VCaP (cell line): ENCODE data around the gene DNAJC5.

Experiments
- H3K27ac ChIP-seq: fragments of 450-650 bp; 2 replicates; pipeline ENCODE4 v1.5.1; 2017
- CTCF ChIP-seq: fragments of 450-650 bp; conservative IDR thresholded peaks from 2 replicates; pipeline ENCODE4 v1.5.1; 2017; ENCODE audit warnings: mild to moderate bottlenecking, moderate library complexity

The DNAJC5 gene

DNA sequence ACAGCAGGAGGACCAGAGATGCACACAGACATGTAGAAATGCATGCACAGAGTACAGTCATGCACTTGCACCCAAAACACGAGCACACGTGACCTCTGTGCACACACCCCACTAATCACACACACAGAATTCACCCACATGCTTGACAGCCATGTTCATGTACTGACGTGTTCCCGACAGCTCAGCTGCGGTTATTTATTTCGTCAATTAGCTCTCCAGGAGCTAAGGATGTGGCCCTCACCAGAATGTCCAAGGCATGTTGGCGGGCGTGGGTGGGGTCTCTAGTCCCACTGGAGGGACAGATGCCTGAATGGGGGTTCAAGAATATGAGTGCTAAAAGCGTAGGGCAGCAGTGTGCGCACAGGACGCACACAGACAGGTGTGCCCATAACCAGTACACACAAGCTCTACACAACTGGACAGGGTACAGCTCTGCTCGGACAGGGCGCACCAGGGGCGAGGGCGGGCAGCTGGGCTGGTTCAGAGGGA, 85.4 kb downstream of the DNAJC5 start:
- TF ChIP-seq CTCF = no peak
- H3K27ac ChIP-seq = peak overlapping the region; percentile 100

DNA sequence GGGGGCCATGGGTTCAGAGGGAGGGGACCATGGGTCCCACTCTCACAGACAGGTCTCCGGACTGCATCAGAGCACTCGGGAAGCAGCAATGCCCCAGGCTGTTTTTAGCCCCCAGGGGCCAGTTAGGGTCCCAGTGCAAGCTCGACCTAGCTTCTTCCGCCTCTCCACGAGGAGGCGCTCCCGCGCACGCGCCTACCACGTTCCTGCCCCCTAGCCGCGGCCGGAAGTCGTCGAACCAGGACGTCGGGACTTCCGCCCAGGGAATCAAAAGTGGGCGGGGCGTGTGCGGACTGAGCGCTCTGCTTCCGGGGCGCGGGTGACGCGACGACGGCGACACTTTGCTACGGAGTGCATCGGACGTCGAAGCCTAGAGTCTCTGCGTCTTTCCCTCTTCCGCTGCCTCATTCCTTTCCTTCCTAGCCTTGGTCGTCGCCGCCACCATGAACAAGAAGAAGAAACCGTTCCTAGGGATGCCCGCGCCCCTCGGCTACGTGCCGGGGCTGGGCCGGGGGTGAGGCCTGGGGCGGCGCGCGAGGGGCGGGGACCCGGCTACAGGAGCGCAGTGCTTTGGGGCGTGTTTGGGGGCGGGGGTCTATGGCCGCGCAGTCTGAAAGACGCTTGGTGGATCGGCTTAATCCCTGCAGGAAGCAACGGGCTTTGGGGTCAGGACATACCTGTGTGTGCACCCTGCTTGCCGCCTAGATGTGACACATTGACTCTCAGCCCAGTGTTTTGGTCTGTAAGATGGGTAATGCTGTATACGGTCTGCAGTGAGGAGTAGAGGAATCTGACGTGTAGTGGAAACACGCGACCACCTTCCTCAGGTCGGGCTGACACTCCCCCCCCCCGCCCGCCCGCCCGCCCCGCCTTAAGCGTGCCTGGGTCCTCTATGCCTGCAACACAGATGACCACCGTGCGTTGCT, 86.1 kb downstream of the DNAJC5 start, which contains the start of gene PRPF6:
TSS of gene PRPF6 (plus strand) at position 327 of the 923 bp plus-strand sequence. CDS start at position 441, 114 bp downstream.
- peak within 1 kb of the TSS; percentile 100 for H3K27ac ChIP-seq

GRCh38 chr20:63982937-63983336, 88.0 kb downstream of the DNAJC5 start:
- no peak for TF ChIP-seq CTCF
- H3K27ac ChIP-seq = peak overlapping the region; percentile 100; the same call in 1 of the 2 replicates

More for the DNA sequence above, 86.1 kb downstream of the DNAJC5 start, which contains the start of gene PRPF6:
- TF ChIP-seq CTCF = peak; percentile 94
